Measurements from ENCODE around the gene EML6. TPM values are rescaled to one million over a fixed set of nuclear protein-coding genes. Genes with fewer than 3 reads are reported as not detected.
A peak's percentile ranks its signal among the peaks of the same experiment; 100 is the strongest.

The EML6 gene
- total and polyA plus RNA-seq, 2 of the 8 experiments (the other 6 are each of a cell fraction or from before 2014, with no cell fraction given): 1.2 to 1.6 TPM

- no peak overlapping the region for H2BK5ac ChIP-seq (ENCODE audit: low read depth, low read length)
- DNase-seq (ENCODE audit: low read depth in 1 of 2, low spot score in 2 of 2) (no peak), FAIRE-seq (peak; percentile 32)
- no peak overlapping the region for H3K27ac ChIP-seq (ENCODE audit: low read depth, low read length)
- H4K20me1 ChIP-seq (replicated peaks in 1 of 2; ENCODE audit: control insufficient read depth in 1 of 2, insufficient read depth in 2 of 2, low read length in 2 of 2): no peaks in the 10 kb centered on the region
- no peak overlapping the region for H3K23ac ChIP-seq (ENCODE audit: insufficient read length)
- no peak overlapping the region for H3K14ac ChIP-seq (ENCODE audit: insufficient read length)
- ChIA-PET CTCF (ENCODE audit: partially characterized antibody) (interaction anchor here (2.5 kb wide), 1 partner anchor 14 kb away, joined by 9 read pairs; no protein-coding TSS in a partner anchor), POLR2A (ENCODE audit: partially characterized antibody) (no interaction called here)
- H3K36me3 ChIP-seq (ENCODE audit: control insufficient read depth in 2 of 4, insufficient read depth in 4 of 4, low read length in 3 of 4): no peaks in the 10 kb centered on the region
- H3K79me1 ChIP-seq (ENCODE audit: low read depth, low read length): no peaks in the 10 kb centered on the region
- no peak overlapping the region for H3K9ac ChIP-seq (replicated peaks in 1 of 4; ENCODE audit: extremely low read depth in 1 of 4, low read depth in 3 of 4, low read length in 3 of 4)
- no peak overlapping the region for H2BK20ac ChIP-seq (ENCODE audit: low read length)
- no peaks in the 10 kb centered on the region for H3K9me3 ChIP-seq (ENCODE audit: insufficient read depth in 2 of 2, low read depth in 1 of 2, low read length in 1 of 2)
- no peak overlapping the region for H4K5ac ChIP-seq (ENCODE audit: insufficient read length, low read depth, low read length)
- no peak overlapping the region for H3K4me3 ChIP-seq (ENCODE audit: extremely low read depth in 1 of 4, insufficient read depth in 2 of 4, low read depth in 3 of 4, low read length in 4 of 4)
- no peak overlapping the region for H2BK12ac ChIP-seq (ENCODE audit: low read depth, low read length)
- no peak overlapping the region for H3K18ac ChIP-seq (ENCODE audit: extremely low read depth, low read length)
- H3K4me1 ChIP-seq (replicated peaks in 1 of 4; ENCODE audit: control insufficient read depth in 3 of 4, insufficient read depth in 4 of 4, low read length in 3 of 4): no peaks in the 10 kb centered on the region; a peak in 1 of 7 replicates
- no peak overlapping the region for H2AFZ ChIP-seq (ENCODE audit: low read length)
- no peak overlapping the region for H3K4me2 ChIP-seq (ENCODE audit: insufficient read depth in 1 of 2, low read depth in 2 of 2, low read length in 2 of 2)
- H2BK15ac ChIP-seq (ENCODE audit: low read length): no peak overlapping the region
- no peak overlapping the region for H3K56ac ChIP-seq (replicated peaks; ENCODE audit: insufficient read length, low read depth, low read length)
- no peak overlapping the region for H4K91ac ChIP-seq (replicated peaks; ENCODE audit: insufficient read length, low read length)
- 87% methylated on average over 4 of the region's 4 CpGs; no CpG with 5 or more reads in 1 of the 2 experiments for WGBS, 2 experiments (ENCODE audit: extremely low coverage in 1 of 2, insufficient coverage in 1 of 2, insufficient read length in 1 of 2, insufficient replicate concordance in 2 of 2, low coverage in 1 of 2, low lambda C conversion rate in 2 of 2, missing lambda C conversion rate in 1 of 2)
- H2BK120ac ChIP-seq (replicated peaks; ENCODE audit: low read depth, low read length): no peak overlapping the region
- no peak overlapping the region for H4K8ac ChIP-seq (ENCODE audit: extremely low read depth, insufficient read depth, low read length)
- H2AK5ac ChIP-seq (ENCODE audit: low read depth, low read length): no peak overlapping the region
- no peak overlapping the region for H3K4ac ChIP-seq (replicated peaks; ENCODE audit: insufficient read length, low read depth, low read length)
- H3K27me3 ChIP-seq (replicated peaks in 1 of 4; ENCODE audit: control insufficient read depth in 3 of 4, extremely low read depth in 1 of 4, insufficient read depth in 3 of 4, low read length in 3 of 4): no peaks in the 10 kb centered on the region; a peak in 1 of 7 replicates
- H3K23me2 ChIP-seq (ENCODE audit: low read depth, low read length): no peaks in the 10 kb centered on the region
- no peaks in the 10 kb centered on the region for H3K79me2 ChIP-seq (ENCODE audit: control insufficient read depth in 1 of 2, insufficient read depth in 2 of 2, low read length in 2 of 2)
- no peak for TF ChIP-seq ATF3 (IDR thresholded peaks at IDR 0.05; ENCODE audit: insufficient read depth, low read depth, low read length)
- no peak for TF ChIP-seq SUZ12 (IDR thresholded peaks at IDR 0.05; ENCODE audit: low read length)
- no peak for TF ChIP-seq BACH1 (IDR thresholded peaks at IDR 0.05; ENCODE audit: low read length)
- no peak for TF ChIP-seq ASH2L (IDR thresholded peaks at IDR 0.05; ENCODE audit: low read length)
- TF ChIP-seq RFX5 (IDR thresholded peaks at IDR 0.05; ENCODE audit: borderline replicate concordance, low read depth, low read length): no peak
- TF ChIP-seq YY1 (IDR thresholded peaks at IDR 0.05; ENCODE audit: low read depth, low read length): no peak
- no peak for TF ChIP-seq KDM5A (IDR thresholded peaks at IDR 0.05; ENCODE audit: low read length)
- no peak for TF ChIP-seq CHD1 (IDR thresholded peaks at IDR 0.05; ENCODE audit: low read depth, low read length)
- TF ChIP-seq TBP (IDR thresholded peaks at IDR 0.05; ENCODE audit: low read depth, low read length): no peak
- no peak for TF ChIP-seq ZNF274 (IDR thresholded peaks at IDR 0.05; ENCODE audit: borderline replicate concordance, extremely low read depth, low read length)
- TF ChIP-seq BRCA1 (IDR thresholded peaks at IDR 0.05; ENCODE audit: low read depth, low read length): no peak
- no peak for TF ChIP-seq GTF2F1 (IDR thresholded peaks at IDR 0.05; ENCODE audit: borderline replicate concordance, low read depth, low read length)
- no peak for TF ChIP-seq E2F6 (IDR thresholded peaks at IDR 0.05)
- TF ChIP-seq POU5F1 (IDR thresholded peaks at IDR 0.05; ENCODE audit: low read depth, low read length): no peak
These were observed 101.1 kb downstream of the EML6 start for GRCh38 chr2:54824567-54824966.
